Endothelial cell of umbilical vein (primary cell): ENCODE data around the gene CILP2. TPM values are rescaled to one million over a fixed set of nuclear protein-coding genes. Genes with fewer than 3 reads are reported as not detected.

Source experiments
- BruUV-seq: library from RNA; stranded (reverse); fragments of 400-500 nt; replicated peaks from 2 replicates; lab custom pipeline; 2021; lab: Mats Ljungman, UMichigan
- CTCF ChIA-PET: fragments of 300-600, 350-600 bp; sonication (Branson Sonifier 250); formaldehyde crosslinking; loops from one replicate; lab custom pipeline; 2021; ENCODE audit warnings: antibody characterized with exemption, inconsistent platforms; lab: Charles Lee
- POLR2A ChIA-PET: fragments of 300-600, 350-600 bp; sonication (Branson Sonifier 250); formaldehyde crosslinking; loops from one replicate; lab custom pipeline; 2021; ENCODE audit warnings: antibody characterized with exemption, inconsistent platforms; lab: Charles Lee
- DNase-seq: peaks from one replicate; pipeline ENCODE4 v3.0.0-alpha.2; 2011; ENCODE audit warnings: low read depth, low spot score
- FAIRE-seq: peaks from 2 replicates; lab custom pipeline; 2011; peaks lifted over from hg19 to GRCh38; lab: Jason Lieb, UNC
- H2AFZ ChIP-seq: 2 replicates; pipeline ENCODE4 v1.6.0; 2012; ENCODE audit warnings: low read depth, low read length, control low read depth, inconsistent platforms
- H3K27ac ChIP-seq: 2 replicates; pipeline ENCODE4 v1.5.1; 2011; ENCODE audit warnings: low read depth, mild to moderate bottlenecking, control low read depth, low read length, moderate library complexity; ENCODE audit not compliant: insufficient read depth
- H3K27me3 ChIP-seq, 2 experiments: 2 replicates each; pipeline versions ENCODE4 v1.6.0 to v1.6.1; 2011; ENCODE audit warnings: low read length in 2 of 2, mixed read lengths in 1 of 2; ENCODE audit not compliant: control insufficient read depth in 2 of 2, insufficient read depth in 2 of 2
- H3K36me3 ChIP-seq, 2 experiments: 2 replicates in 1 of 2; 3 replicates in 1 of 2; pipeline ENCODE4 v1.5.1; 2011; ENCODE audit warnings: low read length in 2 of 2, mild to moderate bottlenecking in 1 of 2, moderate library complexity in 1 of 2; ENCODE audit not compliant: control insufficient read depth in 2 of 2, insufficient read depth in 2 of 2; ENCODE audit errors: extremely low read depth in 1 of 2
- H3K4me1 ChIP-seq: 3 replicates; pipeline ENCODE4 v1.5.1; 2011; ENCODE audit warnings: mild to moderate bottlenecking, low read length; ENCODE audit not compliant: control insufficient read depth, insufficient read depth; ENCODE audit errors: extremely low read depth
- H3K4me2 ChIP-seq: 2 replicates; pipeline ENCODE4 v1.6.1; 2011; ENCODE audit warnings: low read length, control low read depth, mixed read lengths; ENCODE audit not compliant: insufficient read depth
- H3K4me3 ChIP-seq, 3 experiments: fragments of 200-600 bp in 1 of 3; sonication (generic), shearing (Covaris generic) in 1 of 3; replicated peaks in 1 of 3; 2 replicates each; pipeline ENCODE4 v1.5.1; 2011 to 2016; ENCODE audit warnings: control low read depth in 3 of 3, low read length in 3 of 3, mild to moderate bottlenecking in 2 of 3, inconsistent platforms in 1 of 3, low read depth in 1 of 3, moderate library complexity in 1 of 3; ENCODE audit not compliant: insufficient read depth in 1 of 3
- H3K79me2 ChIP-seq: 2 replicates; pipeline ENCODE4 v1.6.0; 2012; ENCODE audit warnings: low read length, inconsistent platforms; ENCODE audit not compliant: control insufficient read depth, insufficient read depth
- H3K9ac ChIP-seq: replicated peaks from 2 replicates; pipeline ENCODE3; 2011; ENCODE audit warnings: low read length, control low read depth; ENCODE audit not compliant: insufficient read depth; ENCODE audit errors: extremely low read depth
- H3K9me1 ChIP-seq: replicated peaks from 3 replicates; pipeline ENCODE4 v1.6.0; 2011; ENCODE audit warnings: mild to moderate bottlenecking, low read length; ENCODE audit not compliant: control insufficient read depth, insufficient read depth; ENCODE audit errors: extremely low read depth
- H3K9me3 ChIP-seq: replicated peaks from 2 replicates; pipeline ENCODE4 v1.5.1; 2012; ENCODE audit warnings: low read length, inconsistent platforms; ENCODE audit not compliant: control insufficient read depth, insufficient read depth
- H4K20me1 ChIP-seq: replicated peaks from 2 replicates; pipeline ENCODE3; 2011; ENCODE audit warnings: mild to moderate bottlenecking, low read length; ENCODE audit not compliant: control insufficient read depth, insufficient read depth; ENCODE audit errors: extremely low read depth
- EZH2 ChIP-seq: IDR thresholded peaks from 2 replicates; pipeline ENCODE4 v1.6.1; 2012; ENCODE audit warnings: borderline replicate concordance, low read depth, mild to moderate bottlenecking, moderate library complexity, low read length, inconsistent platforms; ENCODE audit not compliant: severe bottlenecking
- FOS ChIP-seq: IDR thresholded peaks from 2 replicates; pipeline ENCODE4 v1.6.1; 2011; ENCODE audit warnings: mild to moderate bottlenecking, low read length, moderate library complexity, borderline replicate concordance; ENCODE audit not compliant: insufficient read depth
- GATA2 ChIP-seq: IDR thresholded peaks from 2 replicates; pipeline ENCODE4 v1.7.0; 2011; ENCODE audit warnings: low read depth, mild to moderate bottlenecking, moderate library complexity, mixed read lengths, low read length; ENCODE audit not compliant: insufficient read length, insufficient read depth
- JUN ChIP-seq: IDR thresholded peaks from 2 replicates; pipeline ENCODE4 v1.6.1; 2011; ENCODE audit warnings: borderline replicate concordance, low read depth; ENCODE audit not compliant: insufficient read length, insufficient read depth
- MYC ChIP-seq: IDR thresholded peaks from one replicate; pipeline ENCODE4 v1.6.1; 2011; ENCODE audit warnings: mild to moderate bottlenecking, low read depth, low read length
- POLR2A ChIP-seq: IDR thresholded peaks from 2 replicates; pipeline ENCODE4 v1.6.1; 2012; ENCODE audit warnings: low read depth, mild to moderate bottlenecking, control low read depth, low read length
- POLR2AphosphoS5 ChIP-seq: IDR thresholded peaks from 2 replicates; pipeline ENCODE4 v1.6.1; 2012; ENCODE audit warnings: low read depth, mild to moderate bottlenecking, control low read depth, low read length, moderate library complexity; ENCODE audit not compliant: insufficient read depth
- dilution Hi-C: fragments of 300-500 bp; cut with MboI; formaldehyde crosslinking; loops from one replicate; pipeline ENCODE4 v1.15.0; 2019; ENCODE audit warnings: low sequenced_read_pairs; ENCODE audit not compliant: extremely low pct_ligation_motif_present
- intact Hi-C: fragments of 100-400 bp; cut with micrococcal nuclease; formaldehyde crosslinking; loops from one replicate; pipeline ENCODE4 v1.10.0; 2022
- polyA plus RNA-seq, 4 experiments: library from polyadenylated mRNA; depleted of rRNA in 3 of 4; stranded (reverse) in 3 of 4; unstranded in 1 of 4; fragments of >200 nt; gene quantifications; 2 replicates each; pipeline versions ENCODE4 v1.2.1 to v1.2.3, GENCODE V29; 2011 to 2012; ENCODE audit warnings: missing spikeins in 1 of 4
- total RNA-seq: library from RNA; stranded (reverse); gene quantifications from 2 replicates; pipeline ENCODE4 v1.2.3, GENCODE V29; 2021
- TF ChIP-seq, protein P1 (sequence below): IDR thresholded peaks from 2 replicates; pipeline ENCODE4 v1.6.1; 2011; ENCODE audit not compliant: insufficient read depth, insufficient read length
- TF ChIP-seq, protein P2 (sequence below), 2 donors: IDR thresholded peaks; 1 replicate in 1 of 2; 2 replicates in 1 of 2; pipeline ENCODE4 v1.5.1; 2011; ENCODE audit warnings: low read length in 2 of 2, mild to moderate bottlenecking in 2 of 2, moderate library complexity in 2 of 2, control low read depth in 1 of 2, inconsistent platforms in 1 of 2, low read depth in 1 of 2; ENCODE audit not compliant: insufficient read depth in 1 of 2; ENCODE audit errors: extremely low read depth in 1 of 2

Gene CILP2
- total and polyA plus RNA-seq, 2 donors (not counting 3 experiments of a cell fraction or from before 2014, with no cell fraction given): 0.01 TPM; not detected in 1

DNA sequence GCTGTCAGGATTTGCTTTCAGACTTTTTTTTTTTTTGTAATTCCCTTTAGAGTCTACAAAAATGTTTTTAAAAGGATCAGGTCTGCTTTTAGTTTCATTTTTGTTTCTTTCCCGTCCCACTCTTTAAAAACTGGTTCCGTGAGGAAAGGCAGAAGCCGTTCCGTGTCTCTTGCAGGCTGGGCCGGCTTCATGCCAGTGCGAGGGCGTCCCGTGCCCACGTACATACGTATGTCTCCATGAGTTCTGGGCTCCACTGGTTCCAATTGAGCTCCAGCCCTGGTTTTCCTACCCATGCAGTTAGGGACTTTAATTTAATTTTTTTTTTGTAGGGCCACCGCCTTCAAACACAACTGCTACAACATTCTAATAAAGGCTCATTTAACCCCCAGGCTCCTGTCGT is 31.5 kb upstream of the CILP2 start:
- Histone ChIP-seq H3K4me2 (no peak overlapping the region), H2AFZ (no peak overlapping the region), H3K9ac (no peak overlapping the region), H3K9me1 (no peaks in the 10 kb centered on the region), H3K36me3 (peaks cover 18 to 36% of the 10 kb centered on the region in 2 experiments), H4K20me1 (no peaks in the 10 kb centered on the region), H3K4me1 (no peaks in the 10 kb centered on the region), H3K4me3 (no peak overlapping the region), H3K27ac (no peak overlapping the region), H3K79me2 (no peaks in the 10 kb centered on the region), H3K27me3 (no peaks in the 10 kb centered on the region), H3K9me3 (no peaks in the 10 kb centered on the region)
- TF ChIP-seq MYC (no peak), EZH2 (no peak), POLR2AphosphoS5 (no peak), POLR2A (no peak), GATA2 (no peak), JUN (no peak), FOS (no peak)
- TF ChIP-seq, protein P1, sequence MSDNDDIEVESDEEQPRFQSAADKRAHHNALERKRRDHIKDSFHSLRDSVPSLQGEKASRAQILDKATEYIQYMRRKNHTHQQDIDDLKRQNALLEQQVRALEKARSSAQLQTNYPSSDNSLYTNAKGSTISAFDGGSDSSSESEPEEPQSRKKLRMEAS: no peak
- TF ChIP-seq, protein P2, sequence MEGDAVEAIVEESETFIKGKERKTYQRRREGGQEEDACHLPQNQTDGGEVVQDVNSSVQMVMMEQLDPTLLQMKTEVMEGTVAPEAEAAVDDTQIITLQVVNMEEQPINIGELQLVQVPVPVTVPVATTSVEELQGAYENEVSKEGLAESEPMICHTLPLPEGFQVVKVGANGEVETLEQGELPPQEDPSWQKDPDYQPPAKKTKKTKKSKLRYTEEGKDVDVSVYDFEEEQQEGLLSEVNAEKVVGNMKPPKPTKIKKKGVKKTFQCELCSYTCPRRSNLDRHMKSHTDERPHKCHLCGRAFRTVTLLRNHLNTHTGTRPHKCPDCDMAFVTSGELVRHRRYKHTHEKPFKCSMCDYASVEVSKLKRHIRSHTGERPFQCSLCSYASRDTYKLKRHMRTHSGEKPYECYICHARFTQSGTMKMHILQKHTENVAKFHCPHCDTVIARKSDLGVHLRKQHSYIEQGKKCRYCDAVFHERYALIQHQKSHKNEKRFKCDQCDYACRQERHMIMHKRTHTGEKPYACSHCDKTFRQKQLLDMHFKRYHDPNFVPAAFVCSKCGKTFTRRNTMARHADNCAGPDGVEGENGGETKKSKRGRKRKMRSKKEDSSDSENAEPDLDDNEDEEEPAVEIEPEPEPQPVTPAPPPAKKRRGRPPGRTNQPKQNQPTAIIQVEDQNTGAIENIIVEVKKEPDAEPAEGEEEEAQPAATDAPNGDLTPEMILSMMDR (IDR thresholded peaks at IDR 0.05; ENCODE audit: extremely low read depth in 1 of 2, insufficient read depth in 1 of 2, low read depth in 1 of 2, low read length in 2 of 2): no peak
- no peak for FAIRE-seq
- ChIA-PET CTCF (no interaction called here), POLR2A (no interaction called here)
- dilution Hi-C loops (no loop called here), intact Hi-C loops (no loop called here)
- BruUV-seq: TSS peak; percentile 37
- no peak for DNase-seq
